HG03558 (cell line): ENCODE measurements around the gene HSBP1L1.
"Not testable (repeated sequence)": the region's sequence is repeated elsewhere in the genome, so short reads cannot be mapped to it uniquely, and the experiment has no call there.

ENCODE experiments used
- ATAC-seq: cut with Tn5 transposase; IDR thresholded peaks from one replicate; pipeline ENCODE4 v1.9.1; 2021; ENCODE audit warnings: moderate number of reproducible peaks; ENCODE audit not compliant: unreplicated experiment; ENCODE audit errors: extremely low read depth

HSBP1L1 gene

DNA sequence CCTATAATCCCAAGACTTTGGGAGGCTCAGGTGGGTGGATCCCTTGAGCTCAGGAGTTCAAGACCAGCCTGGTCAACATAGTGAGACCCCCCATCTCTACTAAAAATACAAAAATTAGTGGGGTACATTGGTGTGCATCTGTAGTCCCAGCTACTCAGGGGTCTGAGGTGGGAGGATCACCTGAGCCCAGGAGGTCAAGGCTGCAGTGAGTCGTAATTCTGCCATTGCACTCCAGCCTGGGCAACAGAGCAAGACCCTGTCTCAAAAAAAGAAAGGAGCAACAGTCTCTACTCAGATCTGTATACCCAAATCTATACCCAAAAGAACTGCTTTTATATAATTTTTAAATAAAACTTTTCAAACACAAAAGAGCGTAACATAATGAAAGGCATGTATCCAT lies 5.5 kb upstream of the HSBP1L1 start:
- ATAC-seq, result no peak

DNA sequence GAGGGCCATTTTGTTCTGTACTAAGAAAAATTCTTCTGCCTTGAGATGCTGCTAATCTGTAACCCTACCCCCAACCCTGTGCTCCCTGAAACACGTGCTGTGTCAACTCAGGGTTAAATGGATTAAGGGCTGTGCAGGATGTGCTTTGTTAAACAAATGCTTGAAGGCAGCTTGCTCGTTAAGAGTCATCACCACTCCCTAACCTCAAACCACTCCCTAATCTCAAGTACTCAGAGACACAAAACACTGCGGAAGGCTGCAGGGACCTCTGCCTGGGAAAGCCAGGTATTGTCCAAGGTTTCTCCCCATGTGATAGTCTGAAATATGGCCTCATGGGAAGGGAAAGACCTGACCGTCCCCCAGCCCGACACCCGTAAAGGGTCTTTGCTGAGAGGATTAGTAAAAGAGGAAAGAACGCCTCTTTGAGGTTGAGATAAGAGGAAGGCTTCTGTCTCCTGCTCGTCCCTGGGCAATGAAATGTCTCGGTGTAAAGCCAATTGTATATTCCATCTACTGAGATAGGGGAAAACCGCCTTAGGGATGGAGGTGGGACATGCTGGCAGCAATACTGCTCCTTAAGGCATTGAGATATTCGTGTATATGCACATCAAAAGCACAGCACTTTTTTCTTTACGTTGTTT lies 4.2 kb upstream of the HSBP1L1 start:
- ATAC-seq, result not testable (repeated sequence)

DNA sequence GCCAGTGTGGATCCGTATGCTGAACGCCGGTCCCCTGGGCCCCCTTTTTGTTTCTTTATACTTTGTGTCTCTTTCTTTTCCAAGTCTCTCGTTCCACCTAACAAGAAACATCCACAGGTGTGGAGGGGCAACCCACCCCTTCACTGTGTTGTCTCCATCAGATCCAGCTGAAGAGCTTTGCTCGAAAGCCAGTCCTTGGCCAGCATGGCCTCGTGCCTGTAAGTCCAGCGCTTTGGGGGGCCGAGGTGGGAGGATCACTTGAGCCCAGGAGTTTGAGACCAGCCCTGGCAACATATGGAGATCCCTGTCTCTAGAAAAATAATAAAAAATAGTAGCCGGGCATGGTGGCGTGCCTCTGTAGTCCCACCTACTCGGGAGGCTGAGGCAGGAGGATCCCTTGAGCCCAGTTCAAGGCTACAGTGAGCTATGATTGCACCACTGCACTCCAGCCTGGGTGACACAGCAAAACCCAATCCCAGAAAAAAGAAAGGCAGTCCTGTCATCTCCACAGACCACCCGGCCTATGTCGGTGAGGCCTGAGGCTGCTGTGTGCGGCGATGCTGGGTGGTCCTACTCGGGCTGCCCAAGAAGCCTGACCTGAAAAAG lies 3.4 kb upstream of the HSBP1L1 start:
- no peak for ATAC-seq

DNA sequence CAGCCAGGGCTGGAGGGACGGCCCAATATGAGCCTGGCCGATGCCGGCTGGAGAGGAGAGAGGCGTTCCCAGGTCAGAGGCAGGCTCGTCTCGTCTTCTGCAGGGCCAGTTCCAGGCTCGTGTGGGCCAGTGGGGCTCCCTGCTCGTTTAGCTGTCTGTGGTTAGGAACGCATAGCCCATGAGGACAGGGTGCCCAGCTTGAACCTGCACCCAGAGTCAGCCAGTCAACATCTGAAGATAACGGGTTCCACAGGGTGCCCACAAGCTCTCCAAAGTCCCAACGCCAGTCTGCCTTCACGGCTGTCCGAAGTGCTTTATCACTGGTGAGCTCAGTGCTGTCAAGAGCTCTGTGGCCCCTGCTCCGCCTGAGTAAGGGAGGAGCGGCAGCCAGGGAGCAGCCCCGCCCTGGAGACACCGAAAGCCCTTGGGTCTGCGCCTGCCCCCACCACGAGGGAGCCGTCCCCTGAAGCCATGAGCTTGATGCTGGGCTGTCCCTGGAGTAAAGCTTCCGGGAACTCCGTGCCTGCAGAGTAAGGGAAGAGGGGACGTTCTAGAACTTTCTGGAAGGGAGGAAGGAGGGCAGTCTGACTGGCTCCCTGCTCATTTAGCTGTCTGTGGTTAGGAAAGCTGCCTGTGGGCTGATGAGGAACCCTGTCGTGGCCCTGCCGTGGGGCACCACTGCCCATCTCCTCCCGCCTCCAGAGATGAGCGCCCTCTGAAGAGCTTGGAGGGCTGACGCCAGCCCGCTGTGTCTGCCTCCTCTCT lies 2.7 kb upstream of the HSBP1L1 start:
- ATAC-seq, result no peak

DNA sequence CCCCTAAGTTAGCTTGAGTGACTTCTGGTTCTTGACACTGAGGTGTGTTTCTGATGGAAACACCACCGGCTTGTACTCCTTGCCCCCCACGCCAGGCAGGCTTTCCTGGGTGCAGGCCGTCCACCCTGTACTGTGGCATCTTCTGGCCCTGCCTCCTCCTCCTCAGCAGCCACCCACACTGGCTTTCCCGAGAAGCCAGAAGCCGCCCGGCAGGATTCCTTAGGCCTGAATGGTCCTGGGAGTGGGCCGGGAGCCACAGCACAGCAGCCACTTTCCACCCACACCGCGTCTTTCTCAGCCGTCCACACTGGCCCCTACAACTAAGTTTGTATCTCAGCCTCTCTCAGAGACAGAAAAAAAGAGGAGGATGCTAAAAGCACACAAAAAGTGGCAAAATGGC lies 2.1 kb upstream of the HSBP1L1 start:
- ATAC-seq, result no peak

DNA sequence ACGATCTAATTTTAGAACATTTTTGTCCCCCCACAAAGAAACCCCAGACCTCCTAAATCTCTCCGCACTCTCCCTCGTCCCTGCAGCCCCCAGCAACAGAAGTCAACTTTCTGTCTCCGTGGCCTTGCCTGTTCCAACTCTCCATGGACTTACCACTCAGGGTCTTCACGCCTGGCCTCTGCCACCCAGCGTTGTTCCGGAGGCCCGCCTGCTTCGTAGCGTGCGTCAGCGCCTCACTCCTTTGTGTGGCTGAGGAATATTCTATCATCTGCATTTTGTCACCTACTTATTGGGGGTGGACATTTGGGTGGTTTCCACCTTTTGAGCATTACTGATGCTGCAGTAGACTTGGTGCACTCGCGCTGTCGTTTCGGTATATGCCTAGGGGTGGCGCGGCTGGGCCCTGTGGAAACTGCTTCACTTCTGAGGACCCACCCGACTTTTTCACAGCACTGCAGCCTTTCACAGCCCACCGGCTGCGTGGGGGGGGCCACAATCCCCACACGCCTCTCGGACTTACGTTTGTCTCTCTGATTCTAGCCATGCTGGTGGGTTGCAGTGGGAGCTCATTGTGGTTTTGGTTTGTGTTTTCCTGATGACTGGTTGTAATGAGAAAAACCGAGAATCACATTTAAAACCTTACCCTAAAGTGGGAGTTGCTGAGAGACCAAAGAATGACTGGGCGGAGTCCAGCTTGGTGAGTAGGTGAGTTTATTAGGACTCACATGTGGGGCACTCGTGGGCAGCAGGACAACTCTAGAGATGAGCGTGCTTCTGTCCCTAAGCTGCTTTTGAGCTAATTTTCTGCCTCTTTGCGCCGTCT lies 1.4 kb upstream of the HSBP1L1 start:
- ATAC-seq, result peak; percentile 39

DNA sequence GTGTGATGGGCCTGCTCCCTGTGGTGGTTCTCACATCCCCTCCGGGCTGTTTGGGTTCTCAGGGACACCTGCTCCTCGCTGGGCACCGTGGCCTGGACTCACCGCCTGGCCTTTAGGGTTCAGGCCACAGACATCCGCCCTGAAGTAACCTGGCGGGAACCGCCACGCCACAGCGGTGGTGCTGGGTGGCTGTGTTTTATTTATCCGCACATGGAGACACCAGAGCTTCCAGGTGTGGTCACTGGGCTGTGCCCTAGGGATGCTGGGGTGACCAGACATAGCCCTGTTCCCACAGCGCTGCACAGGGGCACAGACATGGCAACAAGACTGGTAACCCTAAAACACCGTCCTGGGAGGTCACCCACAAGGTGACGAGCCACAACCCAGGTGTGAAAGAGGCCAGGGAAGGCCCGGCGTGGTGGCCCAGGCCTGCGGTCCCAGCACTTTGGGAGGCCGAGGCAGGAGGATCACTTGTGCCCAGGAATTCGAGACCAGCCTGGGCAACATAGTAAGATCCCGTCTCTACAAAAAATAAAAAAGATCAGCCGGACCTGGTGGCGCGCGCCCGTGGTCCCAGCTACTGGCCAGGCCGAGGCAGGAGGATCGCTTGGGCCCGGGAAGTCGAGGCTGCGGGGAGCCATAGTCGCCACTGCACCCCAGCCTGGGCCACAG lies 649 bp upstream of the HSBP1L1 start:
- ATAC-seq, result no peak

DNA sequence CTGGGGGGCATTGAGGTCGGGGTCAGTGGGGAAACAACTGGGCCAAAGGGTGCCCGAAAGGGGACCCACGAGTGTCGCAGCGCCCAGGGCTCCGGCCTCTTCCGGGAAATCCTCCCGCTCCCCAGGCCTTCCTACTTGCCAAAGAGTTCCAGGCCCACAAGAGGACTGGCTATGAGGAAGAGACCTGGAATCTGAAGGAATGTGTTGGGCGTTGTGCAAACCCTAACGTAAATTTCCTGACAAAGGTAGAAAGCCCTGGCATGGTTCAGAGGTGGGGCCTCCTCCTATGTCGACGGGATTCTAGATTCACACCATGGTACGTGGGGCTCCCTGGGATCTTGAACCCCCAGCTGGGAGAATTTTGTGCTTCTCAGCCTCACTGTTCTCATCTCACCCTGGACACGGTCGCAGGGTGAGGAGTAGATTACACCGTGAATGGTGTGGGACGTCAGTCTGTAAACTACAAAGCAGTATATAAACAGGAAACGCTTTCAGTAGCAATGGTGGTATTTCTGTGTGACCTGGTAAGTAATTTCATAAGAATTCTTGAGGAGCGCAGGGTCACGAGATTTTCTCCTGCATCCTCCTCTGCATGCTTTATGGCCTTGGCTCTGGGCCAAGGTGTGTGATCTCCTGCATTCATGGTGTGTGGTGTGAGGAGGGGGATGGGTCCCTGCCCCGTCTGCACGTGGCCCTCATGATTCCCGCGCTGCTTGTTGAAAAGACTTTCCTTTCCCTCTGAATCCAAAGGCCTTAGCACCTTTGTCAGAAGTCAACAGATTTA lies 868 bp downstream of the HSBP1L1 start:
- ATAC-seq, result no peak

DNA sequence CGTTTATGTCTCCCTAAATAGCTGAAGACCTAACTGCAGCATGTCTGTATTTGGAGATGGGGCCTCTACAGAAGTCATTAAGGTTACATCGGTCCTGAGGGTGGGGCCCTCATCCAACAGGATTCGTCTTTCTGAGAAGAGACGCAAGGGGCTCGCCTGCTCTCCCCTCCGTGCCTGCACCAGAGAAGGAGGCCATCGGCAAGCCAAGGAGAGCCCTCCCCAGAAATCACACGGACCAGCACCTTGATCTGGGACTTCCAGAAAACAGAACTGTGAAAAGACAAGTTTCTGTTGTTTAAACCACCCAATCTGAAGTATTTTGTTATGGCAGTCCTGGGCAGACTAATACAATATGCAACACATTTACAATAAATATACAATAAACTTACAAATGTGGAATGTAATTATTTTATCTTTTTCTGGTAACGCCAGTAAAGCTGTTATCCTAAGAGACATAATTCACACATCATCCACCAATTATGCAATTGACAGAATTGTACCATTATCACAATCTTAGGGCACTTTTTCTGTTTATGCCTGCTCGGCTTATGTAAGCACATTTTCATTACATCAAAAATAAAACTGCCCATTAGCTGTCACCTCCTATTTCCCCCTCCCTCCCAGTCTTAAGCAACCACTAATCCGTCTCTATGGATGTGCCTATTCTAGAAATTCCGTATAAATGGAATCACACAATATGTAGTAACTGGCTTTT lies 6.1 kb downstream of the HSBP1L1 start:
- no peak for ATAC-seq

DNA sequence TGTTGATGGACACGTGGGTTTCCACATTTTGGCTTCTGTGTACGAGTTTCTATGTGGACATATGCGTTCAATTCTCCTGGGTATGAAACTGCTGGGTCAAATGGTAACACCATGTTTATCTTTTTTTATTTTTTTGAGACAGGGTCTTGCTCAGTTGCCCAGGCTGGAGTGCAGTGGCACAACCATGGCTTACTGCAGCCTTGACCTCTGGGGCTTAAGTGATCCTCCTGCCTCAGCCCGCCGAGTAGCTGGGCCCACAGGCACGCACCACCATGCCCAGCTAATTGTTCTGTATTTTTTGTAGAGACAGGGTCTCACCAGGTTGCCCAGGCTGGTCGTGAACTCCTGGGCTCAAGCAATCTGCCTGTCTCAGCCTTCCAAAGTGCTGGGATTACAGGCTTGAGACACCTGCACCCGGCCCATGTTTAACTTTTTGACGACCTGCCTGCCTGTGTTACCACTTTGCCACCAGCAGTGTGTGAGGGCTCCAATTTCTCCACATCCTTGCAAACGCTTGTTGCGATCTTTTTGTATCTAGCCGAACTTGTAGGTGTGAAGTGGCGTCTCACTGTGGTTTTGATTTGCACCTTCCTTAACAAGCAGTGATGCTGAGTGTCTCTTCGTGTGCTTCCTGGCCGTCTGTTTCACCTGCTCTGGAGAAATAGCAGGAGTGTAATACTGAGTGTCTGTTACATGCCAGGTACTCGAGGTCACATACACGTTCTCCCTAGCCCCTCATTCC lies 6.9 kb downstream of the HSBP1L1 start:
- ATAC-seq, result no peak

DNA sequence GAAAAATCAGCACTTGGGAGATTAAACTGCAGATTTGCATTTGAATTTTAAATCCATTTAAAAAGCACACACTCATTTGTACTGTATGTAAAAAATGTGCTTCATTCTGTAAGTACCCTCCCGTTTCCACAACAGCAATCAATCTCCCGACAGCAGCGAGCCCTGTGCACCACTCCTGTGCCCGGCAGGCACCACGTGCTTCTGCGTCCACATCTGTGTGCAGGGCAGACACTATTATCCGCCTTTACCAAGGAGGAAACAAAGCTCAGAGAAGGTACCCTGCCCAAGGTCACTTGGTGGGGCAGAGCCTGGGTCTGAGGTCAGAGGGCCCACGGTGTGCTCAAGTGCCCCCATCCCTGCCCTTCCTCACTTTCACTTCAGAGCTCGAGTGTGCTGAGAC lies 7.5 kb downstream of the HSBP1L1 start:
- ATAC-seq, result no peak

DNA sequence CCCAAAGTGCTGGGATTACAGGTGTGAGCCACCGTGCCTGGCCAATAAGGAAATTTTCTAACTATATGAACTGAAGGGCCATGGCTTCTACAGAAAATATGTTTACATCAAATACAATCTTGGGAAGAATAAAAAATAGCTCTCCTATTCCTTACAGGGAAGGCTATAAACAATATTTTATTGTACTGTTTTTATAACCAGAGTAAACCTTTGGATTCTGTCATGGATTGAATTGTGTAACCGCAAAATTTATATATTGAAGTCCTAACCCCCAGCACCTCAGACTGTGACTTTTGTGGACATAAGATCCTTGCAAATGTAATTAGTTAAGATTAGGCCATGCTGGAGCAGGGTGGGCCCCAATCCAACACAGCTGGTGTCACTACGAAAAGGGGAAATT lies 8.3 kb downstream of the HSBP1L1 start:
- ATAC-seq, result no peak

DNA sequence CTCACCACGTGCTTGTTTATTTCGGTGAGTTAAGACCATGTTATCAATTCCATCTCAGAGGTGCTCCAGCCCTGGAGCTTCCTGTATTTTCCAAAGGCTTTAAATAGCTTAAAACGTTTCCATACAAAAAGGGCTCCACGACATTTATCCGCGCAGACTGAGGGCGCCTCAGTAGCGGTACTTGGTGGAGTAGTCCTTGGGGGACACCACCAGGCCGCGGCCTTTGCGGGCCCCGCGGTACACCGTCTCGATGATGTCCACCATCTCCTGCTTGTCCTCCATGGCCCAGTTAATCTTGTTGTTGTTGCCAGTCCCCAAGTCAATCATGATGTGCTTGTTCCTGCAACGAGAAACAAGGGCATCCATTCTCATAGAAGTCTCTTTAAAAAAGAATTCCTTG lies 9.1 kb downstream of the HSBP1L1 start:
- ATAC-seq, result no peak

DNA sequence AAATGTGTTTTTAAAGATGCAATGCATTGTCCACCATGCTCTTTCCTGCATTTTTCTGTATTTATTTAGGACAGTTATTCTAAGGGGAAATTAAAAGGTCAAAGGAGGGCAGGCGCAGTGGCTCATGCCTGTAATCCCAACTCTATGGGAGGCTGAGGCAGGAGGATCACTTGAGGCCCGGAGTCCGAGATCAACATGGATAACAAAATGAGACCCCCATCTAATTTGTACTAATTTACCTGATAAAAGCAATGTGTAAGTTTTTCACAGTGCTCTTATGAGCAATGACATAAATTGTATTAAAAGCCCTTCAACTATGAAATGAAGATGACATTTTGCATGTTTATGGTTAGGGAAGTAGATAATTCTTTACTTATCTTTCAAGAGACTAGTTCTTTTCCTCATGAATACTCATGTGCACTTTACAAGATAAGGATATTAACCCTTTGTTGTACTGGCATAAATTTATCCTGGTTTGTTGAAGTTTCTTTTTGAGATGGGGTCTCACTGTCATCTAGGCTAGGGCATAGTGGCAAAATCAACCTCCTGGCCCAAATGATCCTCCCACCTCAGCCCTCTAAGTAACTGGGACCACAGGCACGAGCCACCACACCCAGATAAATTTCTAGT lies 9.7 kb downstream of the HSBP1L1 start:
- no peak for ATAC-seq

DNA sequence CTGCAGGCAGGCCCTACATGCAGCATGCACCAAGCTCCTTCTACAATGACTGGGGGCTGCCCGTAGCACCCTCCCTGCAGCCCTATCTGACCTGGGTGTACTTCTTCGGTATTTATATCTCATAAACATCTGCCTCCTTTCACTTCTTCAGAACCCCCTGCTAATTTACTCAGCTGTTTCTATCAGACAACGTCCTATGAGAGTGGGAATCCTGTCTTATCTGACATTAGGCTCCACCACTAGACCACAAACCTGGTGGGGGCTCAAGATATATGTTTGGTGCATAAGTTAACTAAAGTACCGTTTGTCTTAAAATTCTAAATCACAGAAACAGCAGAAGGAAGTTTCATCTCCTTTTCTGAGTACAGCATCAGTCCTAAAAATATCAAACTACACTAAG lies 10.6 kb downstream of the HSBP1L1 start:
- no peak for ATAC-seq

DNA sequence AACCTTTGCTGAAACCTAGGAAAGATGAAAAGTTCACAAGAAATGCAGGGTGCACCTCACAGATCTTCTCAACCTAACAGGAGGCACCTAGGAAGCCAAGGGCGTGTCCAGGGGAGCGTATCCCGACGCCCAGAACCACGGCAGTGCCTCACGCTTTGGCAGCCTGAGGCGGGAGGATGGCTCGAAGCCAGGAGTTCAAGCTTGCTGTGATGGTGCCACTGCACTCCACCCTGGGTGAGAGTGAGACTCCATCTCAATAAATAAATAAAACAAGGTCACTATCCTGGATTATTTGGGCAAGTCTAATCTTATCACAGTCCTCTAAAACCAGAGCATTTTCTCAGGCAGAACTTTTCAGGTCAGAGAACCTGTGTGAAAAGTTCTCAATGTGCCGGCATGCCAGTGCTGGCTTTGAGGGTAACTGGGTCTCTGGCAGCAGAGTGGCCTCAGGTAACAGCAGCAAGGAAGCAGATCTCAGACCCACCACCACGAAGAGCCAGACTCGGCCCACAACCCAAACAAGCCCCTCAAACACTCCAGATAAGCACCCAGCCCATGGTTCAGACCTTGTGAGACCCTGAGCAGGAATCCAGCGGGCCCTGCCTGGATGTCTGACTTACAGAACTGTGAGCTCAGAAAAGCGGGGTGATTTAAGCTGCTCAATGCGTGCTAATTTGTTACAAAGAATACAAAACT lies 11.7 kb downstream of the HSBP1L1 start:
- ATAC-seq, result no peak

DNA sequence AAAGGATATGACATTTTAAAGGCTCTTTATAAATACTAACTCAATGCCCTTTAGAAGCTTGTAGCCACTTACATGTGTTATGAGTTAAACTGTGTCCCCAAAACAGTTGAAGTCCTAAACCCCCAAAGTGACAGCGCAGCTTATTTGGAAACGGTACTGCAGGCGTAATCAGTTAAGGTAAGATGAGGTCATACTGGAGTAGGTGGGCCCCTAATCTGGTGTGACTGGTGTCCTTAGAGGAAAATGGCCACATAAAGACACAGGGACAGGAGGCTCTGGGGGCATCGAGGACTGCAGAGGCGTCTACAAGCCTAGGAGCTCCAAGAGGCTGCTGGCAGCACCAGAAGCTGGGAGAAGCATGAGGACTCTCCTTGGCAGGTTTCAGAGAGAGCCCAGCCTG lies 15.4 kb downstream of the HSBP1L1 start:
- no peak for ATAC-seq
